ENCODE measurements around the gene KIAA1217. TPM values are rescaled to one million over a fixed set of nuclear protein-coding genes. Genes with fewer than 3 reads are reported as not detected.

The KIAA1217 gene
- total RNA-seq, 1 experiment from 2014 or later, result 18.6 TPM

- H3K23me2 ChIP-seq (ENCODE audit: insufficient read length, low read depth, low read length, poor library complexity, severe bottlenecking), result no peaks in the 10 kb centered on the region
- no peak overlapping the region for H3K18ac ChIP-seq (ENCODE audit: insufficient read length, low read depth, low read length)
- H2BK15ac ChIP-seq (ENCODE audit: low read depth, low read length), result no peak overlapping the region
- H3K79me1 ChIP-seq (ENCODE audit: insufficient read depth, low read depth, low read length, poor library complexity, severe bottlenecking), result no peaks in the 10 kb centered on the region
- H4K20me1 ChIP-seq (ENCODE audit: control insufficient read depth, insufficient read depth, insufficient read length), result no peaks in the 10 kb centered on the region
- peaks cover 2% of the 10 kb centered on the region; the same call in 1 of the 2 replicates for H3K4me1 ChIP-seq (ENCODE audit: insufficient read depth, low read length)
- no peak overlapping the region for H2AFZ ChIP-seq (ENCODE audit: low read length)
- no peaks in the 10 kb centered on the region for H3K79me2 ChIP-seq (ENCODE audit: insufficient read depth, low read length)
- H2BK12ac ChIP-seq (ENCODE audit: insufficient read length, low read depth, low read length), result no peak overlapping the region
- no peak overlapping the region for H3K4ac ChIP-seq (ENCODE audit: low read depth, low read length)
- no peak overlapping the region for H3K4me2 ChIP-seq (ENCODE audit: insufficient read depth, insufficient read length, low read length)
- H3K27ac Mint-ChIP-seq, result no peak overlapping the region
- H2BK20ac ChIP-seq (ENCODE audit: low read depth, low read length, poor library complexity, severe bottlenecking), result no peak overlapping the region
- H3K23ac ChIP-seq (ENCODE audit: insufficient read length, low read depth, low read length), result no peak overlapping the region
- no peak overlapping the region for H2BK5ac ChIP-seq (ENCODE audit: insufficient read length, low read length)
- H3T11ph ChIP-seq (ENCODE audit: low read length), result no peak overlapping the region
- 0 out of 5 replicates have a peak, but pooled peaks cover 0 to 2% of the 10 kb centered on the region in 2 experiments for H3K9me3 Mint-ChIP-seq
- no peak overlapping the region for H4K5ac ChIP-seq (ENCODE audit: insufficient read length, low read depth, low read length)
- no peak overlapping the region for H4K8ac ChIP-seq (replicated peaks; ENCODE audit: insufficient read length, low read depth, low read length)
- TF ChIP-seq CTCF (conservative IDR thresholded peaks at IDR 0.05), result no peak
- no peaks in the 10 kb centered on the region for H3K9me3 ChIP-seq (ENCODE audit: control insufficient read depth, low read depth, low read length)
- H3K4me3 Mint-ChIP-seq, result no peak overlapping the region
- no CpG with 5 or more reads among the region's 4 CpGs for WGBS (ENCODE audit: extremely low coverage, insufficient read length, low lambda C conversion rate)
- no peak overlapping the region for H2BK120ac ChIP-seq (ENCODE audit: low read depth, low read length, poor library complexity, severe bottlenecking)
- no peak overlapping the region for H4K91ac ChIP-seq (ENCODE audit: insufficient read length, low read depth, low read length)
- no peak overlapping the region for H3K9ac ChIP-seq (ENCODE audit: extremely low read depth, insufficient read length, low read length)
- H3K27me3 Mint-ChIP-seq (ENCODE audit: low read depth), result no peaks in the 10 kb centered on the region
- H3K27me3 ChIP-seq (ENCODE audit: insufficient read depth, low read length), result no peaks in the 10 kb centered on the region
- DNase-seq, result no peak
- H3K56ac ChIP-seq (ENCODE audit: insufficient read length, low read depth, low read length), result no peak overlapping the region
- H3K36me3 Mint-ChIP-seq (ENCODE audit: insufficient read depth in 1 of 3, low read depth in 3 of 3), result no peaks in the 10 kb centered on the region
- H3K14ac ChIP-seq (ENCODE audit: insufficient read depth, low read length), result no peak overlapping the region
- no peak overlapping the region for H2AK5ac ChIP-seq (ENCODE audit: insufficient read length, low read length)
- H3K4me1 Mint-ChIP-seq, result peaks cover 10 to 32% of the 10 kb centered on the region in 2 experiments
- no peak overlapping the region for H3K27ac ChIP-seq (ENCODE audit: insufficient read length, low read depth, low read length)
Measured at GRCh38 chr10:24344279-24344678, 135.3 kb downstream of the KIAA1217 start.

Data from H9 (cell line).